GM19467 (cell line): ENCODE measurements around the gene SIRPA.

Experiments
- ATAC-seq: cut with Tn5 transposase; IDR thresholded peaks from one replicate; pipeline ENCODE4 v1.9.1; 2021; ENCODE audit warnings: mild to moderate bottlenecking, moderate library complexity; ENCODE audit not compliant: unreplicated experiment

The SIRPA gene

DNA sequence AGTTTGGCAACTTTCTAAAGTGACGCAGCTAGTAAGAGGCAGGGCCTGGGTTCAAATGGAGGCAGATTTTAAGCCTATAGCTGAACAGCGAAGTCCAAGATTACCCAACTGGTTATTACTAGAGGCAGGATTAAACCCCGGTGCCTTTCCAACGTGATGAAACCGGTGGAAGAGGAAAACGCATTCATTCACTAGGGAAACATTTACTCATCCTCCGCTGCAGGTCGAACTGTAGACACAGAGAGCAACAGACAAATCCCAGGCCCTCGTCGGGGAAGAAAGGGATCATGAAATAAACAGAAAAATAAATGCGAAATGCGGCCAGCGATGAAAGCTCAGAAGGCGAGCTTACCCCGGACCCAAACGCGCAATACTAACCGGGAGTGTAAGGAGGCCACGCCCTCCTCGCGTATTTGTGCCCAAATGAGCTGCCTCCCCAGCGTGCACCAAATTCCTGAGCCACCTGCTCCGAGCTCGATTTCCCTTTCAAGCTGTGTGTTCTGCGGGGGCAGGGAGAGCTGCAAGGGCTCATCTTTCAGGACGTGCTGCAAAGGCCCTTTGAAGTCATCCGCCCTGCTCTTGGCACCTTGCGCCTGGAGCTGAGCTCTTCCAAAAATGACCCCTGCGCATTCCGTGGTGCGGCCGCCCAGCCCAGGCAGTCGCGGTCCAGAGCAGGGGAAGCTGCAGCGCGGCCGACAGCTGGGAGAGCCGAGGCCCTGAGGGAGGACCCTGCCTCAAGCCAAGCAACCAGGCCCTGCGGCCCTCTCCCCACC is 51.7 kb downstream of the SIRPA start:
- no peak for ATAC-seq

DNA sequence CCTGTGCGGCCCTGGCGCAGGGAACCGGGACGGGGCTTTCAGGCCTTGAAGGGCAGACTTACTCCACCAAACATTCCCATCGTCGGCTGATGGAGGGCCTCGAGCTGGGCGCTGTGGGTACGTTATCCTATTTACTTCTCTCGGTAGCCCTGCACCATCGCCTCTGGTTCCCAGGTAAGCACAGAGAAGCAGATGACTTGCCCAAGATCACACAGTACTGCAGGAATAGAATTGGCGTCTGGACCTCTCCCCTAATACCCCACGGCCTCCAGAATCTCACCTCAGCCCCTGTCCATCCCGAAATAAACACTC is 52.3 kb downstream of the SIRPA start:
- no peak for ATAC-seq

DNA sequence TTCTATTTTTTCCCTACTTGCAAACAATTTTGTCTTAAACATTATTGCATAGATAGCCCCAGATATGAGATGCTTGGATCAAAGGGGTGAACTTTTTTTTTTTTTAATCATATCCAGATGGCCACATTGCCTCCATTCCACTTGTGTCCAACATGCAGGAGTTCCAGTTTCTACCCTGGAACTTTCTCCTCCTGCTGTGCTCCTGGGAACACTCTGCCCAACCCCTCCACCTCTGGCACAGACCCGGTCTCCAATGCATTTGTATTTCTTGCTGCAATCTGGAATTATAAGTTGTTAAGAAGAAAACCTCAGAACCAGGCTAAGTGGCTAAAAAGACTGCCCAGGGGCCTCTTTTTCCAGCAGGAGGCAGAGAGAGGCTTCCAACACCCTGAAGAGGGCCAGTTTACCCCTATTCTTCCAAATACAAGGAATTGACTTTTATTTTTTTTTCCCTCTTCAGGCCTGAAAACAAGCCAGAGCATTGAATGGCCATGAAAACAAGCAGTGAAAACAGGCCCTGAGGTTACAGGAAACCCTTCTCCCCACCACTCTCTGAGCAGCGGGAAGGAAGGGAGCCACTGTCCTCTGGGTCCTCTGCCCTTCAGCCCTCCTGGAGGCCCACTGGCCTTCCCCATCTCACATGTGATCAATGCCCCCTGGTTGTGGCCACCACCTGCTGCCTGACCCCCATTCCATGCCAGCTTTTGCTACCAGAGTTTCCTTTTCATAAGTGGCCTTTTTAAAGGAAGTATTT is 54.3 kb downstream of the SIRPA start:
- no peak for ATAC-seq

- ATAC-seq = no peak
Measured at GRCh38 chr20:1950836-1951235, 55.6 kb downstream of the SIRPA start.

GRCh38 chr20:1951436-1952115 is 56.4 kb downstream of the SIRPA start:
- ATAC-seq = no peak

- no peak for ATAC-seq
Measured at GRCh38 chr20:1952737-1953530, 57.7 kb downstream of the SIRPA start.

DNA sequence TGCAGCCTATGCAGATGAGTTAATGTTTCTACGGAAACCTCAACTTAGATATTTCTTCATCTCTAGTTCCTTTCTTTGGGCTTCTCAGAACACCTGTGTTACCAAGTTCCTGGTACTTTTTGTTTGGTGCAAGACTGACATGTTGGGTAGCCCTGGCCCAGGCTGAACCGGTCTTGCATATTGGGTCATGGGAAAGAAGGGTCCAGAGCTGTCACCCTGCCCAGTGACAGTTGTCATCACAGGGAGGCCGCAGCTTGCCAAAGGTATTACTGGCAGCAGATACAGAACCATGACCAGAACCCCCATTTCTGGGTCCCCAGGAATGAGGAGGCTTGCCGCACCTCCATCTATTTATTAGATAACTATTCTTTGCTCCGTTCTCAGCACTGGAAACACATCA is 58.4 kb downstream of the SIRPA start:
- no peak for ATAC-seq

- ATAC-seq = no peak
Measured at GRCh38 chr20:1955217-1955616, 60.0 kb downstream of the SIRPA start.

DNA sequence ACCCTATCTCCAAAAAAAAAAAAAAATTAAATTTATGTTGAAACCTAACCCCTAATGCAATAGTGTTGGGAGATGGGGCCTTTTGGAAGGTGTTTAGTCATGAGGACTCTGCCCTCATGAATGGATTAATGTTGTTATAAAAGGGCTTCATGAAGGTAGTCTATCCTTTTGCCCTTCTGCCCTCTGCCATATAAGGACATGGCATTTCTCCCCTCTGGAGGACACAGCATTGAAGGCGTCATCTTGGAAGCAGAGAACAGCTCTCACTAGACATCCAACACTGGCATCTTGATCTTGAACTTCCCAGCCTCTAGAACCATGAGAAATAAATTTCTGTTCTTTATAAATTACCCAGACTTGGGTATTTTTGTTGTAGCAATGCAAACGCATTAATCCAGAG is 63.2 kb downstream of the SIRPA start:
- ATAC-seq = no peak

GRCh38 chr20:1959156-1959555 is 63.9 kb downstream of the SIRPA start:
- no peak for ATAC-seq

DNA sequence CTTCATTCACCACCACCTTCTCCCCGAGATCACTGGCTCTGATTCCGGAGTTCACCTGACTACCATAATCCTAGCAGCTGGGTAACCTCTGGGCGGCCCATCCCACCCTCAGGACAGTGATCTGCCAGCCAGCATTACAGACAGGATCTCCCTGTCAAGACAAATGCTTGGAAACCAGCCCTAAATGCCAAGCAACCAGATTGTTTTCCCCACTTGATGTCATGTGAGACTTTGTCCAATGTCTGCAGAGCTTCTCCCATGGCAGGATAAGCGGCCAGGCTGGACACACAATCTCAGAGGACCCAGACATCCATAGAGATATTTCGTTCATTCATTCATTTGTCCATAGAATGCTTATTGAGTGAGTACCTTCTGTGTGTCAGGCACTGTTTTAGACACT is 66.2 kb downstream of the SIRPA start:
- no peak for ATAC-seq

DNA sequence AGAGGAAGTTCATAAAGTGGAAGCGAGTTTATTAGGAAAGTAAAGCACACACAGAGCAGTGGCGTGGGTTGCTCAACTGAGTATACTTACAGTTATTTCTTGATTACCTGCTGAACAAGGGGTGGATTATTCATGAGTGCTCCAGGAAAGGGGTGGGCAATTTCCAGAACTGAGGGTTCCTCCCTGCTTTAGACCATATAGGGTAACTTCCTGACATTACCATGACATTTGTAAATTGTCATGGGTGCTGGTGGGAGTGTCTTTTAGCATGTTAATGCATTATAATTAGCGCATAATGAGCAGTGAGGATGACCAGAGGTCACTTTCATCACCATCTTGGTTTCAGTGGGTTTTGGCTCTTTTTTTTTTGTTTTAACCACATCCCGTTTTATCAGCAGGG is 68.9 kb downstream of the SIRPA start:
- ATAC-seq = no peak

DNA sequence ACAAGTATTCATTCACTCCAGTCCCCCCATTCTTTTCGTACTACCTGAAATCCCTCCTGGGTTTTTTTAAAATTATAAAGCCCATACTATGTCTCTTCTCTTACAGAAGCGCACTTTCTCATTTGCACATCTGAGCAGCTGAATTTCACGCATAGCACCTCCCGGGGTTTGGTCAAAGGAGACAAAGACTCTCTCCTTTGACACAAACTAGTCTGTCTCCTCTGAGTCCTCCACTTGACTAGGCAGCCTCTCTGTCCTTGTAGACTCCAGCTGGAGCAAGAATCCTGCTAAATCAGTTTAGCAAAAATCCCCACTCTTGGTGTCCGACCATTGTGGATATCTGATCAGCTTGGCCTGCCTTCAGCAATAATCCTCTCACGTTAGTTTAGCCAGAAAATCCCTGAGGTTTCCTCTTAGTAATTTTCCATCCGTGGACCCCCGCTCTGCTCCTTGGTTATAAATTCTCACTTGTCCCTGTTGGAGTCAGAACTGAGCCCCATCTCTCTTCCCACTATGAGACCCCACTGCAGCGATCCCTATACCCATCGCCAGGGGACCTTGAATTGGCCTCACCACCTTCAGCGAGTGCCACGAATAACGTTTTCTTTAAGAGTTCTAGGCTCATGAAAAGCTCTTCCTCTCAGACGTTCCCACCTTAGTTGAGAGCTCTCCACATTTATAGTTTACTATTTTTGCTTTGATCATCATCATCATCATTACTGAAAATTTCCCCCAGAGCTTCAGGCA is 69.6 kb downstream of the SIRPA start:
- ATAC-seq = no peak

DNA sequence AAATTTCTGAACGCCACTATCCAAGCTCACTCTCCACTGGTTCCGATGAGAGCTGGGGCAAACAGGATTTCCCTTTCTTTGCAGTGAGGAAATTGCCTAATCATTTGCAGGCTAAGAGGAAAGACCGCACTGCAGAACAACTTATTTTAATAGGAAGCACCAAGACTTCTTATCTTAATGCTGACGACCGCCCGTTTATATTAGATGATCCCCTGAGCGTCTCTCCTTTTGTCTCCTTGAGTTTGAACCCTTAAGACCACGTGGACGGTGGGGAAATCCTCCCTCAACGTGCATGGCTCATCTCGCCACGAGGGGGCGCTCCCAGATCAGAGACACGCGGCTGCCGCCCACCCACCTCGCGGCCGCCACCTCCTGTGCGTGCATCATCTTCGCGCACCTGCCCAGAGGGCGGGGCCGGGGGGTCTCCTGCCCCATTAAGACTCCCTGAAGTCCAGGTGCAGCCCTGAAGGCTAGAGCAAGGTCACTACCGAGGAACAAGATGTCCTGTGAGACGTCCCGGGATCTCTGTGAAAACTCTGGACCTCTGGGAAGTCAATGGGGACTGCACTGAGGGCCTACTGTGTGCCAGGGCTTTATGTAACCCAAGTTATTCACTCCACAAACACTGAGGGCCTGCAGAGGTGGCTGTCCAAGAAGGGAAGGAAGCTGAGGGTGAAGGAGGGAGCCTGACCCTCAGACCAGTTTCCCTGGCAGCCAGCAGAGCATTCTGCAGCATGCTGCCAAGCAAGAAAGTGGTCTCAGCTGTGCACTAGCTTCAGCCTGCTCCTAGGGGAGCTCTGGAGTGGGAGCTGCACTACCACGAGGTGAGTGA is 70.5 kb downstream of the SIRPA start:
- no peak for ATAC-seq

GRCh38 chr20:1968964-1969363 is 73.8 kb downstream of the SIRPA start:
- ATAC-seq = no peak

GRCh38 chr20:1971893-1972586 is 76.8 kb downstream of the SIRPA start:
- no peak for ATAC-seq

GRCh38 chr20:1973601-1974440 is 78.6 kb downstream of the SIRPA start:
- ATAC-seq = no peak

DNA sequence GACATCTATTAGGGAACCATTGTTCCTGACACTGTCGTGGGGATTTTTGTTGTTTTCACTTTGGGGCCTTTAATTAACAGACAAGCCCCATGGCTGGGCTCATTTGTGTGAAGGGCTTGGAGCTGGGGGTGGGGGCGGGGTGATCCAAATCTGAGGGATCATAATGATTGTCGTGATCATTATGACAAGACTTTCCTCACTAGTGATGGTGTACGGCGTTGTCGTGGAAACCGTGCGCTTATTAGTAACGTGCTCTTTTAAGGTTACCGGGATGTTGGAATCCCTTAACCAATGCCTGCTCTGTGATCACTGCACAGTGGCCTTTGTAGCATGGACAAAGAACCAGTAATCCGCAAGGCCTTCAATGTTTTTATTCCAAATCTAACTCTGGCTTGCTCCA is 80.1 kb downstream of the SIRPA start:
- ATAC-seq = no peak
